ENCODE measurements around the gene SERPINB1. TPM values are rescaled to one million over a fixed set of nuclear protein-coding genes. Genes with fewer than 3 reads are reported as not detected.

The SERPINB1 gene
- total RNA-seq, 2 experiments from 2014 or later = 1.2 to 3.5 TPM

DNA sequence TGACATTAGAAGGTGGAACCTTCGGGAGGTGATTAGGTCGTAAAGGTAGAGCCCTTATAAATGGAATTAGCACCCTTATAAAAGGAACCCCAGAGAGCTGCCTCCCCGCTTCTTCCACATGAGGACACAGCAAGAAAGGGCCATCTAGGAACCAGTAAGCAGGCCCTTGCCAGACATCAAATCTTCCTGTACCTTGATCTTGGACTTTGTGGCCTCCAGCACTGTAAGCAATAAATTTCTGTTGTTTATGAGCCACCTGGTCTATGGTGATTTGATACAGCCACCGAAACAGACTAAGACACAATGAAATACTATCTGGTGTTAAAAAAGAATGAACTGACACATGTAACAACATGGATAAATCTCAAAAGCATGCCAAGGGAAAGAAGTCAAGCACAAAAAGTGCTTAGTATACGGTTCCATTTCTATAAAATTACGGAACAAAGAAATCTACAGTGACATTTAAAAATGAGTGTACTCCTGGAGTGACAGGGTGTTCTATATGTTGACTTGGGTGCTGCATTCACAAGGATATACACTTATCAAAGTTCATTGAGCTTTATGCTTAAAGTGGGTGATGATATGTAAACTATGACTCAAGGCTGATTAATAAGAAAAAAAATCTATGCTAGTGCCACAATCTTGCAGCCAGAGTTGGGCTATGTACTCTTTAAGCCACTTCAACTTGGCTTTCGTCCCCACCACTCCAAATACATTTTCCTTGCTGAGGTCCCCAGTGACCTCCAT, 18.4 kb downstream of the SERPINB1 start:
- H4K20me1 ChIP-seq (ENCODE audit: insufficient read depth, low read length) = no peaks in the 10 kb centered on the region
- POLR2A ChIA-PET = no interaction called here

DNA sequence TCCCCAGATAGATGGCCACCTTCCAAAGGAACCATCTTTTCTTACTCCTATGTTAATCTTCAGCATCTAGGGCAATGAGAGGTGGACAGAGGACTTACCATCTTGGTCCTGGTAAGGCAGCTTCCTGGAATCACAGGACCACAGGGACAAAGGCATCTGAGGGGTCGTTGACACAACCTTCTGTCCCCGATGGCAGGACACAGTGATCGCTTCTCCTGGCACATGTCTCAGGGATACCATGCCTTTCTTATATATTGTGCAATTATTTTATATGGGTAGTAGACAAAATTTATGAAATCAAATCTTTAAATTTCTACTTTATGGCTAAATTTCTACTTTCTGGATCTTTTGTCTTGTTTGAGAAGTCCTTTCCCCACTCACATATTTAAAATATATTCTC, 20.1 kb downstream of the SERPINB1 start:
- no peaks in the 10 kb centered on the region for H3K9me2 ChIP-seq (ENCODE audit: insufficient read depth, low read length)
- ChIA-PET CTCF (ENCODE audit: unreplicated experiment) (no interaction called here), POLR2A (no interaction called here)
- H3K79me2 ChIP-seq (ENCODE audit: insufficient read depth, low read depth, low read length) = no peaks in the 10 kb centered on the region
- no peak overlapping the region for H2AFZ ChIP-seq (ENCODE audit: low read length)
- H3K4me1 ChIP-seq (ENCODE audit: insufficient read depth, low read length, poor library complexity, severe bottlenecking) = no peaks in the 10 kb centered on the region
- TF ChIP-seq, protein P1, sequence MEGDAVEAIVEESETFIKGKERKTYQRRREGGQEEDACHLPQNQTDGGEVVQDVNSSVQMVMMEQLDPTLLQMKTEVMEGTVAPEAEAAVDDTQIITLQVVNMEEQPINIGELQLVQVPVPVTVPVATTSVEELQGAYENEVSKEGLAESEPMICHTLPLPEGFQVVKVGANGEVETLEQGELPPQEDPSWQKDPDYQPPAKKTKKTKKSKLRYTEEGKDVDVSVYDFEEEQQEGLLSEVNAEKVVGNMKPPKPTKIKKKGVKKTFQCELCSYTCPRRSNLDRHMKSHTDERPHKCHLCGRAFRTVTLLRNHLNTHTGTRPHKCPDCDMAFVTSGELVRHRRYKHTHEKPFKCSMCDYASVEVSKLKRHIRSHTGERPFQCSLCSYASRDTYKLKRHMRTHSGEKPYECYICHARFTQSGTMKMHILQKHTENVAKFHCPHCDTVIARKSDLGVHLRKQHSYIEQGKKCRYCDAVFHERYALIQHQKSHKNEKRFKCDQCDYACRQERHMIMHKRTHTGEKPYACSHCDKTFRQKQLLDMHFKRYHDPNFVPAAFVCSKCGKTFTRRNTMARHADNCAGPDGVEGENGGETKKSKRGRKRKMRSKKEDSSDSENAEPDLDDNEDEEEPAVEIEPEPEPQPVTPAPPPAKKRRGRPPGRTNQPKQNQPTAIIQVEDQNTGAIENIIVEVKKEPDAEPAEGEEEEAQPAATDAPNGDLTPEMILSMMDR (conservative IDR thresholded peaks at IDR 0.05; ENCODE audit: low read length) = no peak
- no peak for TF ChIP-seq EZH2phosphoT487 (IDR thresholded peaks at IDR 0.05; ENCODE audit: borderline replicate concordance, low read depth, low read length)
- no peak for DNase-seq (ENCODE audit: low spot score)
- no peak overlapping the region for H3K4me3 ChIP-seq (ENCODE audit: low read depth, low read length, poor library complexity, severe bottlenecking)
- H4K20me1 ChIP-seq (ENCODE audit: insufficient read depth, low read length) = no peaks in the 10 kb centered on the region
- H3K4me2 ChIP-seq (ENCODE audit: low read length) = no peak overlapping the region
- H3K36me3 ChIP-seq (ENCODE audit: insufficient read depth, low read length) = no peaks in the 10 kb centered on the region
- H3K27ac ChIP-seq (ENCODE audit: low read depth, low read length, poor library complexity, severe bottlenecking) = no peak overlapping the region
- peaks cover 15% of the 10 kb centered on the region; the same call in 1 of the 2 replicates for H3K9me3 ChIP-seq (ENCODE audit: low read length)
- intact Hi-C loops (cut with micrococcal nuclease; ENCODE audit: unreplicated experiment) = no loop called here
- BruUV-seq (replicated peaks) = no TSS peak

More for the DNA sequence above, 18.4 kb downstream of the SERPINB1 start:
- Histone ChIP-seq H3K36me3 (ENCODE audit: insufficient read depth, low read length) (no peaks in the 10 kb centered on the region), H3K9me2 (ENCODE audit: insufficient read depth, low read length) (no peaks in the 10 kb centered on the region), H3K79me2 (ENCODE audit: insufficient read depth, low read depth, low read length) (no peaks in the 10 kb centered on the region), H3K27ac (ENCODE audit: low read depth, low read length, poor library complexity, severe bottlenecking) (no peak overlapping the region), H3K9me3 (ENCODE audit: low read length) (0 out of 2 replicates have a peak, but pooled peaks cover 5% of the 10 kb centered on the region), H3K4me3 (ENCODE audit: low read depth, low read length, poor library complexity, severe bottlenecking) (no peak overlapping the region), H3K4me1 (ENCODE audit: insufficient read depth, low read length, poor library complexity, severe bottlenecking) (no peaks in the 10 kb centered on the region), H2AFZ (ENCODE audit: low read length) (no peak overlapping the region), H3K4me2 (ENCODE audit: low read length) (no peak overlapping the region)
- no TSS peak for BruUV-seq (replicated peaks)
- no peak for DNase-seq (ENCODE audit: low spot score)
- CTCF ChIA-PET (ENCODE audit: unreplicated experiment) = no interaction called here
- intact Hi-C loops (cut with micrococcal nuclease; ENCODE audit: unreplicated experiment) = no loop called here
- TF ChIP-seq, protein P1 (conservative IDR thresholded peaks at IDR 0.05; ENCODE audit: low read length) = no peak
- TF ChIP-seq EZH2phosphoT487 (IDR thresholded peaks at IDR 0.05; ENCODE audit: borderline replicate concordance, low read depth, low read length) = no peak

DNA sequence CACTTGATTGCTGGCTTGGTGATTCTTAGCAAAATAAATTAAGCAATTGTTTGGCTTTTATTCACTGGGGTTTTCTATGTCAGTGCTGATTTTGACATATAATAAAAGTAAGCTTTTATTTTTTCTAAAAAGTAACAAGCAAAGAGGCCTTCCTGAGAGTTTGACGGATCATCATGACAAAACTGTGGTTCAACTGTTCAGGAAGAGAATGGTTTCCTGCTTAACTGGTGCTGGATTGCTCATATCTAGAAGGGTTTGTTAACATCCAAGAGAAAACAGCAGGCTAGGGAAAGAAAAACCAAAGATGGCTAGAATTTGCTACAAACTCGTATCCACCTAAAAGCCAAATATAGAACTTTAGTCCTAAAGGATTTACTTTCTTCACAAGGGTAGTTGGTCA, 21.2 kb downstream of the SERPINB1 start:
- DNase-seq (ENCODE audit: low spot score) = no peak
- H4K20me1 ChIP-seq (ENCODE audit: insufficient read depth, low read length) = no peaks in the 10 kb centered on the region
- CTCF ChIA-PET (ENCODE audit: unreplicated experiment) = no interaction called here
- H2AFZ ChIP-seq (ENCODE audit: low read length) = no peak overlapping the region
- POLR2A ChIA-PET = interaction anchor here (0.6 kb wide), 1 partner anchor 109 kb away, joined by 5 read pairs; no protein-coding TSS in a partner anchor
- no peaks in the 10 kb centered on the region for H3K79me2 ChIP-seq (ENCODE audit: insufficient read depth, low read depth, low read length)
- no peak overlapping the region for H3K4me2 ChIP-seq (ENCODE audit: low read length)
- no peak overlapping the region for H3K27ac ChIP-seq (ENCODE audit: low read depth, low read length, poor library complexity, severe bottlenecking)
- no peaks in the 10 kb centered on the region for H3K36me3 ChIP-seq (ENCODE audit: insufficient read depth, low read length)
- TF ChIP-seq, protein P1 (conservative IDR thresholded peaks at IDR 0.05; ENCODE audit: low read length) = no peak
- no peak for TF ChIP-seq EZH2phosphoT487 (IDR thresholded peaks at IDR 0.05; ENCODE audit: borderline replicate concordance, low read depth, low read length)
- peaks cover 24% of the 10 kb centered on the region for H3K9me3 ChIP-seq (ENCODE audit: low read length)
- no TSS peak for BruUV-seq (replicated peaks)
- no peaks in the 10 kb centered on the region for H3K9me2 ChIP-seq (ENCODE audit: insufficient read depth, low read length)
- intact Hi-C loops (cut with micrococcal nuclease; ENCODE audit: unreplicated experiment) = no loop called here
- H3K4me1 ChIP-seq (ENCODE audit: insufficient read depth, low read length, poor library complexity, severe bottlenecking) = no peaks in the 10 kb centered on the region
- H3K4me3 ChIP-seq (ENCODE audit: low read depth, low read length, poor library complexity, severe bottlenecking) = no peak overlapping the region
